WTC11 (cell line): ENCODE data around the gene JADE1. TPM values are rescaled to one million over a fixed set of nuclear protein-coding genes. Genes with fewer than 3 reads are reported as not detected.

Experiments used
- ATAC-seq: fragments of 200-7000 bp; cut with Tn5 transposase; 2 replicates; pipeline ENCODE4 v1.10.0; 2021; ENCODE audit warnings: mild to moderate bottlenecking, moderate library complexity
- CTCF ChIA-PET: fragments of 300-600 bp; sonication (Branson Sonifier 250); formaldehyde crosslinking; loops from one replicate; lab custom pipeline; 2021; ENCODE audit warnings: antibody characterized with exemption; lab: Charles Lee
- POLR2A ChIA-PET: fragments of 350-600 bp; sonication (Branson Sonifier 250); formaldehyde crosslinking; loops from one replicate; lab custom pipeline; 2021; ENCODE audit warnings: antibody characterized with exemption; lab: Charles Lee
- DNase-seq: peaks from one replicate; pipeline ENCODE4 v3.0.0; 2021; ENCODE audit warnings: low spot score
- H3K27ac Mint-ChIP-seq: 2 replicates; pipeline ENCODE4 v1.8.0; 2021; ENCODE audit warnings: mixed read lengths
- H3K27me3 Mint-ChIP-seq: 2 replicates; pipeline ENCODE4 v1.8.0; 2021; ENCODE audit warnings: low read depth, mild to moderate bottlenecking, moderate library complexity, mixed read lengths
- H3K36me3 Mint-ChIP-seq: 2 replicates; pipeline ENCODE4 v1.8.0; 2021; ENCODE audit warnings: mixed read lengths
- H3K4me1 Mint-ChIP-seq: 2 replicates; pipeline ENCODE4 v1.8.0; 2022; ENCODE audit warnings: mixed read lengths
- H3K4me3 Mint-ChIP-seq: 2 replicates; pipeline ENCODE4 v1.8.0; 2021; ENCODE audit warnings: mild to moderate bottlenecking, moderate library complexity, mixed read lengths
- H3K9me3 Mint-ChIP-seq: 2 replicates; pipeline ENCODE4 v1.8.0; 2021; ENCODE audit warnings: mixed read lengths
- GRHL2 ChIP-seq: fragments of 250-450 bp; sonication (Bioruptor Pico); IDR thresholded peaks from 2 replicates; pipeline ENCODE4 v1.8.0; 2022; ENCODE audit warnings: mild to moderate bottlenecking, moderate library complexity; ENCODE audit not compliant: insufficient replicate concordance, severe bottlenecking
- HMGA2 ChIP-seq: fragments of 250-450 bp; sonication (Bioruptor Pico); IDR thresholded peaks from 2 replicates; pipeline ENCODE4 v1.4.0; 2021; ENCODE audit warnings: mild to moderate bottlenecking, moderate library complexity
- NFYB ChIP-seq: sonication (generic); formaldehyde crosslinking; conservative IDR thresholded peaks from 2 replicates; pipeline ENCODE4 v1.8.0; 2022; ENCODE audit warnings: low read depth, missing genetic modification reagents
- NR1H2 ChIP-seq: sonication (generic); formaldehyde crosslinking; IDR thresholded peaks from 2 replicates; pipeline ENCODE4 v1.9.0; 2021; ENCODE audit warnings: mild to moderate bottlenecking, moderate library complexity, missing genetic modification reagents
- NR2C2 ChIP-seq: sonication (generic); formaldehyde crosslinking; IDR thresholded peaks from 2 replicates; pipeline ENCODE4 v1.8.0; 2022; ENCODE audit warnings: mild to moderate bottlenecking, missing genetic modification reagents
- NR3C1 ChIP-seq: sonication (generic); formaldehyde crosslinking; conservative IDR thresholded peaks from 2 replicates; pipeline ENCODE4 v1.8.1; 2023; ENCODE audit warnings: low read depth, mild to moderate bottlenecking, missing genetic modification reagents
- TCF7 ChIP-seq: sonication (generic); formaldehyde crosslinking; IDR thresholded peaks from 2 replicates; pipeline ENCODE4 v1.8.0; 2022; ENCODE audit warnings: mild to moderate bottlenecking, low read depth, missing genetic modification reagents, moderate library complexity
- ZBTB21 ChIP-seq: sonication (generic); formaldehyde crosslinking; IDR thresholded peaks from 2 replicates; pipeline ENCODE4 v1.8.1; 2023; ENCODE audit warnings: mild to moderate bottlenecking, missing genetic modification reagents, borderline replicate concordance
- ZNF263 ChIP-seq: sonication (generic); formaldehyde crosslinking; IDR thresholded peaks from 2 replicates; pipeline ENCODE4 v1.8.1; 2022; ENCODE audit warnings: low read depth, mild to moderate bottlenecking, moderate library complexity, missing genetic modification reagents
- total RNA-seq: library from RNA; stranded (reverse); gene quantifications from 3 replicates; pipeline ENCODE4 v1.2.3, GENCODE V29; 2021
- TF ChIP-seq, protein P1 (sequence below): sonication (generic); formaldehyde crosslinking; IDR thresholded peaks from 2 replicates; pipeline ENCODE4 v1.8.0; 2023; ENCODE audit warnings: mild to moderate bottlenecking, missing genetic modification reagents
- TF ChIP-seq, protein P2 (sequence below): sonication (generic); formaldehyde crosslinking; IDR thresholded peaks from 2 replicates; pipeline ENCODE4 v1.8.0; 2022; ENCODE audit warnings: mild to moderate bottlenecking, missing genetic modification reagents
- TF ChIP-seq, protein P3 (sequence below): fragments of 250-450 bp; sonication (Bioruptor Pico); IDR thresholded peaks from 2 replicates; pipeline ENCODE4 v1.8.0; 2021; ENCODE audit warnings: mild to moderate bottlenecking
- TF ChIP-seq, protein P4 (sequence below): sonication (generic); formaldehyde crosslinking; IDR thresholded peaks from 2 replicates; pipeline ENCODE4 v1.8.0; 2022; ENCODE audit warnings: mild to moderate bottlenecking, missing genetic modification reagents
- TF ChIP-seq, protein P5 (sequence below): sonication (generic); formaldehyde crosslinking; IDR thresholded peaks from 2 replicates; pipeline ENCODE4 v1.8.0; 2022; ENCODE audit warnings: mild to moderate bottlenecking, missing genetic modification reagents
- TF ChIP-seq, protein P6 (sequence below): fragments of 250-450 bp; sonication (Bioruptor Pico); IDR thresholded peaks from 2 replicates; pipeline ENCODE4 v1.9.0; 2021; ENCODE audit warnings: mild to moderate bottlenecking
- TF ChIP-seq, protein P7 (sequence below): fragments of 250-450 bp; sonication (Bioruptor Pico); conservative IDR thresholded peaks from 2 replicates; pipeline ENCODE4 v1.9.0; 2021; ENCODE audit warnings: mild to moderate bottlenecking

JADE1 gene
- total RNA-seq, 1 experiment from 2014 or later, result 132 TPM

DNA sequence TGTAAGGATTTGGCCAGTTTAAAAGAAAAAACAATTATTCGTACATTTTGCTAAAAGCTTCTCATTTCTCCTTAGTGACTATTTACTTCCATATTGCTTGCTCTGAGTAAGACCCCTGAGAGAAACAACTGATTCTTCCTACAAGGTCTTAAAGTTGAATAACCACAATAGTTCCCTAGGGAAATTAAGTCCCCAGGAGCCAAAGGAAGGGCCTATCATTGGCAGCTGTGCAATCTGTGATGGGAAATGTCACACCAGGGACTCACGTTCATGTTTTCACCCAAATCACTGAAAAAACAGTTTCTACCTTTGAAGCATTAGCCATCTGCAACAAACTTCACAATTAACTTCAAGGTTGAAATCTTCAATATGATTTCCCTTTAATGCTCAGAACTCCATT is 66.7 kb downstream of the JADE1 start (continued):
- TF ChIP-seq ZBTB21 (CRISPR knock-in tag) (no peak), NR3C1 (CRISPR knock-in tag) (no peak), NFYB (CRISPR knock-in tag) (no peak), TCF7 (CRISPR knock-in tag) (no peak)
- TF ChIP-seq, protein P1, sequence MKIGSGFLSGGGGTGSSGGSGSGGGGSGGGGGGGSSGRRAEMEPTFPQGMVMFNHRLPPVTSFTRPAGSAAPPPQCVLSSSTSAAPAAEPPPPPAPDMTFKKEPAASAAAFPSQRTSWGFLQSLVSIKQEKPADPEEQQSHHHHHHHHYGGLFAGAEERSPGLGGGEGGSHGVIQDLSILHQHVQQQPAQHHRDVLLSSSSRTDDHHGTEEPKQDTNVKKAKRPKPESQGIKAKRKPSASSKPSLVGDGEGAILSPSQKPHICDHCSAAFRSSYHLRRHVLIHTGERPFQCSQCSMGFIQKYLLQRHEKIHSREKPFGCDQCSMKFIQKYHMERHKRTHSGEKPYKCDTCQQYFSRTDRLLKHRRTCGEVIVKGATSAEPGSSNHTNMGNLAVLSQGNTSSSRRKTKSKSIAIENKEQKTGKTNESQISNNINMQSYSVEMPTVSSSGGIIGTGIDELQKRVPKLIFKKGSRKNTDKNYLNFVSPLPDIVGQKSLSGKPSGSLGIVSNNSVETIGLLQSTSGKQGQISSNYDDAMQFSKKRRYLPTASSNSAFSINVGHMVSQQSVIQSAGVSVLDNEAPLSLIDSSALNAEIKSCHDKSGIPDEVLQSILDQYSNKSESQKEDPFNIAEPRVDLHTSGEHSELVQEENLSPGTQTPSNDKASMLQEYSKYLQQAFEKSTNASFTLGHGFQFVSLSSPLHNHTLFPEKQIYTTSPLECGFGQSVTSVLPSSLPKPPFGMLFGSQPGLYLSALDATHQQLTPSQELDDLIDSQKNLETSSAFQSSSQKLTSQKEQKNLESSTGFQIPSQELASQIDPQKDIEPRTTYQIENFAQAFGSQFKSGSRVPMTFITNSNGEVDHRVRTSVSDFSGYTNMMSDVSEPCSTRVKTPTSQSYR (CRISPR knock-in tag), result no peak
- TF ChIP-seq, protein P2, sequence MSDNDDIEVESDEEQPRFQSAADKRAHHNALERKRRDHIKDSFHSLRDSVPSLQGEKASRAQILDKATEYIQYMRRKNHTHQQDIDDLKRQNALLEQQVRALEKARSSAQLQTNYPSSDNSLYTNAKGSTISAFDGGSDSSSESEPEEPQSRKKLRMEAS (CRISPR knock-in tag), result no peak

DNA sequence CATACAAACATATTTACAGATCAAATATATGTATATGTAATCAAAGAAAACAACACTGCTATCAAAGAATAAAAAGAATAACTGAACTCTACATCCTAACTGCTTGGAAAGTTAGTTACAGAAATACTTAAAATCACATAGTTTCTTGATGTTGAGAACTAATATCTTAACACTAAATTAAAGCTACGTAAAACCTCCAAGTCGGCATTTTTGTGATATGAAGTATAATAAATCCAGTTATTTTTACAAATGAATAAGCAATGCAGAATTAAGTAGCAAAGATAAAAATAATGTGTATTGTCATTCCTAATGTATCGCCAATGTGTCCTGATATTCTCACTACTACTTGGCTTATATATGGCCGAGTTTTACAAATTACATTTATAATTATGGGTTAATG is 68.4 kb downstream of the JADE1 start:
- DNase-seq (no peak), ATAC-seq (no peak)
- Mint-ChIP-seq H3K27me3 (no peaks in the 10 kb centered on the region), H3K27ac (no peak overlapping the region), H3K36me3 (peaks cover 7% of the 10 kb centered on the region), H3K4me1 (peaks cover 16% of the 10 kb centered on the region), H3K4me3 (no peak overlapping the region), H3K9me3 (no peaks in the 10 kb centered on the region)
- no peak for TF ChIP-seq GRHL2 (CRISPR knock-in tag)
- no peak for TF ChIP-seq ZNF263 (CRISPR knock-in tag)
- TF ChIP-seq, protein P3, sequence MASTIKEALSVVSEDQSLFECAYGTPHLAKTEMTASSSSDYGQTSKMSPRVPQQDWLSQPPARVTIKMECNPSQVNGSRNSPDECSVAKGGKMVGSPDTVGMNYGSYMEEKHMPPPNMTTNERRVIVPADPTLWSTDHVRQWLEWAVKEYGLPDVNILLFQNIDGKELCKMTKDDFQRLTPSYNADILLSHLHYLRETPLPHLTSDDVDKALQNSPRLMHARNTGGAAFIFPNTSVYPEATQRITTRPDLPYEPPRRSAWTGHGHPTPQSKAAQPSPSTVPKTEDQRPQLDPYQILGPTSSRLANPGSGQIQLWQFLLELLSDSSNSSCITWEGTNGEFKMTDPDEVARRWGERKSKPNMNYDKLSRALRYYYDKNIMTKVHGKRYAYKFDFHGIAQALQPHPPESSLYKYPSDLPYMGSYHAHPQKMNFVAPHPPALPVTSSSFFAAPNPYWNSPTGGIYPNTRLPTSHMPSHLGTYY (CRISPR knock-in tag), result no peak
- TF ChIP-seq, protein P4, sequence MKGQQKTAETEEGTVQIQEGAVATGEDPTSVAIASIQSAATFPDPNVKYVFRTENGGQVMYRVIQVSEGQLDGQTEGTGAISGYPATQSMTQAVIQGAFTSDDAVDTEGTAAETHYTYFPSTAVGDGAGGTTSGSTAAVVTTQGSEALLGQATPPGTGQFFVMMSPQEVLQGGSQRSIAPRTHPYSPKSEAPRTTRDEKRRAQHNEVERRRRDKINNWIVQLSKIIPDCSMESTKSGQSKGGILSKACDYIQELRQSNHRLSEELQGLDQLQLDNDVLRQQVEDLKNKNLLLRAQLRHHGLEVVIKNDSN (CRISPR knock-in tag), result no peak
- TF ChIP-seq, protein P5, sequence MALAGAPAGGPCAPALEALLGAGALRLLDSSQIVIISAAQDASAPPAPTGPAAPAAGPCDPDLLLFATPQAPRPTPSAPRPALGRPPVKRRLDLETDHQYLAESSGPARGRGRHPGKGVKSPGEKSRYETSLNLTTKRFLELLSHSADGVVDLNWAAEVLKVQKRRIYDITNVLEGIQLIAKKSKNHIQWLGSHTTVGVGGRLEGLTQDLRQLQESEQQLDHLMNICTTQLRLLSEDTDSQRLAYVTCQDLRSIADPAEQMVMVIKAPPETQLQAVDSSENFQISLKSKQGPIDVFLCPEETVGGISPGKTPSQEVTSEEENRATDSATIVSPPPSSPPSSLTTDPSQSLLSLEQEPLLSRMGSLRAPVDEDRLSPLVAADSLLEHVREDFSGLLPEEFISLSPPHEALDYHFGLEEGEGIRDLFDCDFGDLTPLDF, result no peak
- no peak for TF ChIP-seq HMGA2 (CRISPR knock-in tag)
- TF ChIP-seq NR1H2 (CRISPR knock-in tag), result no peak
- TF ChIP-seq, protein P6, sequence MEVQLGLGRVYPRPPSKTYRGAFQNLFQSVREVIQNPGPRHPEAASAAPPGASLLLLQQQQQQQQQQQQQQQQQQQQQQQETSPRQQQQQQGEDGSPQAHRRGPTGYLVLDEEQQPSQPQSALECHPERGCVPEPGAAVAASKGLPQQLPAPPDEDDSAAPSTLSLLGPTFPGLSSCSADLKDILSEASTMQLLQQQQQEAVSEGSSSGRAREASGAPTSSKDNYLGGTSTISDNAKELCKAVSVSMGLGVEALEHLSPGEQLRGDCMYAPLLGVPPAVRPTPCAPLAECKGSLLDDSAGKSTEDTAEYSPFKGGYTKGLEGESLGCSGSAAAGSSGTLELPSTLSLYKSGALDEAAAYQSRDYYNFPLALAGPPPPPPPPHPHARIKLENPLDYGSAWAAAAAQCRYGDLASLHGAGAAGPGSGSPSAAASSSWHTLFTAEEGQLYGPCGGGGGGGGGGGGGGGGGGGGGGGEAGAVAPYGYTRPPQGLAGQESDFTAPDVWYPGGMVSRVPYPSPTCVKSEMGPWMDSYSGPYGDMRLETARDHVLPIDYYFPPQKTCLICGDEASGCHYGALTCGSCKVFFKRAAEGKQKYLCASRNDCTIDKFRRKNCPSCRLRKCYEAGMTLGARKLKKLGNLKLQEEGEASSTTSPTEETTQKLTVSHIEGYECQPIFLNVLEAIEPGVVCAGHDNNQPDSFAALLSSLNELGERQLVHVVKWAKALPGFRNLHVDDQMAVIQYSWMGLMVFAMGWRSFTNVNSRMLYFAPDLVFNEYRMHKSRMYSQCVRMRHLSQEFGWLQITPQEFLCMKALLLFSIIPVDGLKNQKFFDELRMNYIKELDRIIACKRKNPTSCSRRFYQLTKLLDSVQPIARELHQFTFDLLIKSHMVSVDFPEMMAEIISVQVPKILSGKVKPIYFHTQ (CRISPR knock-in tag), result no peak
- TF ChIP-seq, protein P7, sequence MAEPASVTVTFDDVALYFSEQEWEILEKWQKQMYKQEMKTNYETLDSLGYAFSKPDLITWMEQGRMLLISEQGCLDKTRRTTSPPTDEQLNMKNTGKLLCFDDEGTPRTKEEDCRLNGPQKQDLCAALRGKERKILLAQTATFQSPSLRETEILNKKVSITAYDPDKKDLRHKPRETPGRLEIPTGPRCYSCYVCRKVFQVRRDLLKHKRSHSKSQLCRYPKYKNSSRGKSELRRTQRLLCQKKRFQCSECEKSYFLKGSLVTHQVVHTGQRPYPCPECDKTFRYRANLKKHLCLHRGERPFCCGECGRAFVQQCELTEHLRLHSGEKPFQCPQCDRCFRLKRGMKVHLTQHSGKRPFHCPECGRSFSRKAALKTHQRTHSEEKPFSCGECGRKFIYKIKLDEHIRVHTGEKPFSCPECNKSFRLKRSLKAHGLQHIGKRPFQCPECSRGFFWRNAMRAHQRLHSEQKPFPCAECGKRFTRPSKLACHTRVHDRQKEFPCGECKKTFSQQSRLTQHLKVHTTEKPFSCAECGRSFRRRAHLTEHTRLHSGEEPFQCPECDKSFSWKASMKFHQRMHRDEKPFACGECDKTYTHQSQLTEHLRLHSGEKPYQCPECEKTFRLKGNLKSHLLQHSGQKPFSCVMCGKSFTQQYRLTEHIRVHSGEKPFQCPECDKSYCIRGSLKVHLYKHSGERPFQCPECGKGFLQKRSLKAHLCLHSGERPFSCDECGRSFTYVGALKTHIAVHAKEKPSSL (CRISPR knock-in tag), result no peak
- TF ChIP-seq NR2C2, result no peak
- ChIA-PET CTCF (interaction anchor here (1.3 kb wide), 1 partner anchor 15 kb away, joined by 5 read pairs; no protein-coding TSS in a partner anchor), POLR2A (no interaction called here)
